Measurements from ENCODE around the gene ARHGEF3.

Gene ARHGEF3

GRCh38 chr3:56816061-56816460 lies 14.3 kb upstream of the ARHGEF3 start:
- no peaks in the 10 kb centered on the region for H3K36me3 ChIP-seq
- no peak overlapping the region for H3K27ac ChIP-seq
- H3K9ac ChIP-seq = no peak overlapping the region
- H4K20me1 ChIP-seq = no peaks in the 10 kb centered on the region
- peaks cover 8 to 48% (median 17%) of the 10 kb centered on the region in 10 experiments; a peak in 18 of 20 replicates for H3K4me1 ChIP-seq
- peaks cover 0 to 9% (median 0%) of the 10 kb centered on the region in 11 experiments; a peak in 1 of 22 replicates for H3K27me3 ChIP-seq
- no peak for TF ChIP-seq Cebpa-rat (IDR thresholded peaks at IDR 0.05)
- no peaks in the 10 kb centered on the region for H3K9me3 ChIP-seq (replicated peaks in 1 of 11)
- no peak overlapping the region for H3K4me3 ChIP-seq
- 0 out of 22 replicates have a peak overlapping the region, but pooled peaks of 1 of the 11 experiments have one; percentile 3 for H3K4me2 ChIP-seq

DNA sequence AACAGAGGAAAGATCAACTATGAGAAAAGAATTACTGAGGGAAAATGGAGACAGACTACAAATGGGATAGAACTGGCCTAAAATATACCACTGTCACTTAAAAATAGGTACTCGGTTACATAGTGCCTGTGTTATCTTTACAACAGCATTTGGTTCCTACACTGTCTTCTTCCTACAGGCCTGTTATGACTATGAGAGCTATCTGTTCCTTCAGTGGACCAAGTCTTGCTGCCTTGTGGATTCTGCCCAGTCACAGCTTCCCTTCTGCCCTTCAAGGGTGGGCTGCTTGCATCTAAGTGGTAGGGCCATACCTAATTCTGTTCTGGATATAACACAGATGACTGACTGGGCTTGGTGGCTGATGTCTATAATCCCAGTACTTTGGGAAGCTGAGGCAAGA lies 13.8 kb upstream of the ARHGEF3 start:
- H3K36me3 ChIP-seq = no peaks in the 10 kb centered on the region
- no peak overlapping the region for H3K9ac ChIP-seq
- peak overlapping the region in 1 of 11 experiments; percentile 3; a peak in 1 of 22 replicates for H3K4me2 ChIP-seq
- peaks cover 8 to 52% (median 17%) of the 10 kb centered on the region in 10 experiments; a peak in 18 of 20 replicates for H3K4me1 ChIP-seq
- no peaks in the 10 kb centered on the region for H3K9me3 ChIP-seq (replicated peaks in 1 of 11)
- H3K4me3 ChIP-seq = no peak overlapping the region
- no peak overlapping the region for H3K27ac ChIP-seq
- peaks cover 0 to 9% (median 0%) of the 10 kb centered on the region in 11 experiments; a peak in 1 of 22 replicates for H3K27me3 ChIP-seq
- TF ChIP-seq Cebpa-rat (IDR thresholded peaks at IDR 0.05) = no peak
- H4K20me1 ChIP-seq = no peaks in the 10 kb centered on the region

- Histone ChIP-seq H3K9me3 (replicated peaks in 1 of 11) (no peaks in the 10 kb centered on the region), H3K36me3 (no peaks in the 10 kb centered on the region), H3K27ac (no peak overlapping the region; a peak in 1 of 22 replicates), H3K27me3 (peaks cover 0 to 8% (median 0%) of the 10 kb centered on the region in 11 experiments; a peak in 1 of 22 replicates), H3K4me2 (peak overlapping the region; percentile 25 to 76 (median 52)), H3K4me1 (peaks cover 8 to 52% (median 17%) of the 10 kb centered on the region in 10 experiments; a peak in 18 of 20 replicates), H3K9ac (0 out of 22 replicates have a peak overlapping the region, but pooled peaks of 1 of the 11 experiments have one; percentile 14), H3K4me3 (no peak overlapping the region), H4K20me1 (no peaks in the 10 kb centered on the region)
- TF ChIP-seq Cebpa-rat (IDR thresholded peaks at IDR 0.05) = no peak
Observed at GRCh38 chr3:56813653-56813960, 11.9 kb upstream of the ARHGEF3 start.

- Histone ChIP-seq H3K9me3 (replicated peaks in 1 of 11) (no peaks in the 10 kb centered on the region), H3K4me3 (peak overlapping the region in 1 of 10 experiments; percentile 1; a peak in 1 of 20 replicates), H3K27me3 (0 out of 22 replicates have a peak, but pooled peaks cover 0 to 2% (median 0%) of the 10 kb centered on the region in 11 experiments), H3K27ac (peak overlapping the region in 1 of 11 experiments; percentile 10; a peak in 2 of 22 replicates), H3K9ac (0 out of 22 replicates have a peak overlapping the region, but pooled peaks of 1 of the 11 experiments have one; percentile 14), H3K4me1 (peaks cover 8 to 52% (median 17%) of the 10 kb centered on the region in 10 experiments; a peak in 18 of 20 replicates), H3K36me3 (no peaks in the 10 kb centered on the region), H4K20me1 (no peaks in the 10 kb centered on the region), H3K4me2 (peak overlapping the region; percentile 25 to 76 (median 52))
- no peak for TF ChIP-seq Cebpa-rat (IDR thresholded peaks at IDR 0.05)
Observed at GRCh38 chr3:56812754-56813652, 11.3 kb upstream of the ARHGEF3 start.

DNA sequence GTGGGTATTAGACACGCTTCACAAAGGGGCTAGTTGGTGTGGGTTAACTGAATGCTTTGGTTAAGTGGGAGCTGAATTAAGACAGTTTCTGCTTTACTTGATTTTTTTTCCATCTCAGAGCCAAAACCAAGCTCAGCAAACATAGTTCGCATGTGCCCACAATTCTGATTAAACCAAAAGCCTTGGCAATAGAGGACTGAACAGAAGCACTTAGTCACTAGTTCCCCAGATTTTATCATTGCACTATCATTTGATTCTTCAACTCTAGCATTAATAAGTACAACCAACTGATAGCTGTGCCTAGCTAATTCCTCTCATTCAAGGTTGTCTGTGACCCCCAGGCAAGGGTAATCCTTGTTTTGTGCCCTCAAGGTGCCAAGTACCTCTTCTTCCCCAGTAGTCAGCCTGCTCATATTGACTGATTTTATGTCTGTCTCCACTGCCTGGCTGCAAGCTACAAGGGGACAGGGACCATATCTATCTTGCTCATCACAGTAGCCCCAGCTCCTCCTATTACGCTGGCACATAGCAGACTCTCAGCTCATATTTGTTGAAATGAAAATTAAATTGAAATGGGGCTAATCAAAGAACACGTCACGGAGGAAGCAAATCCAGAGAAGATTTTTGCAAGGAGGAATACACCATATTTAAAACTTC lies 9.9 kb upstream of the ARHGEF3 start:
- H3K27me3 ChIP-seq = no peaks in the 10 kb centered on the region
- no peak overlapping the region for H3K27ac ChIP-seq
- H3K4me2 ChIP-seq = peak overlapping the region in 3 of 11 experiments; percentile 71 to 76 (median 73); a peak in 6 of 22 replicates
- H3K9me3 ChIP-seq (replicated peaks in 1 of 11) = no peaks in the 10 kb centered on the region
- H3K4me3 ChIP-seq = no peak overlapping the region
- H3K36me3 ChIP-seq = no peaks in the 10 kb centered on the region
- no peaks in the 10 kb centered on the region for H4K20me1 ChIP-seq
- H3K4me1 ChIP-seq = peaks cover 8 to 52% (median 17%) of the 10 kb centered on the region in 10 experiments; a peak in 18 of 20 replicates
- no peak for TF ChIP-seq Cebpa-rat (IDR thresholded peaks at IDR 0.05)
- H3K9ac ChIP-seq = no peak overlapping the region

DNA sequence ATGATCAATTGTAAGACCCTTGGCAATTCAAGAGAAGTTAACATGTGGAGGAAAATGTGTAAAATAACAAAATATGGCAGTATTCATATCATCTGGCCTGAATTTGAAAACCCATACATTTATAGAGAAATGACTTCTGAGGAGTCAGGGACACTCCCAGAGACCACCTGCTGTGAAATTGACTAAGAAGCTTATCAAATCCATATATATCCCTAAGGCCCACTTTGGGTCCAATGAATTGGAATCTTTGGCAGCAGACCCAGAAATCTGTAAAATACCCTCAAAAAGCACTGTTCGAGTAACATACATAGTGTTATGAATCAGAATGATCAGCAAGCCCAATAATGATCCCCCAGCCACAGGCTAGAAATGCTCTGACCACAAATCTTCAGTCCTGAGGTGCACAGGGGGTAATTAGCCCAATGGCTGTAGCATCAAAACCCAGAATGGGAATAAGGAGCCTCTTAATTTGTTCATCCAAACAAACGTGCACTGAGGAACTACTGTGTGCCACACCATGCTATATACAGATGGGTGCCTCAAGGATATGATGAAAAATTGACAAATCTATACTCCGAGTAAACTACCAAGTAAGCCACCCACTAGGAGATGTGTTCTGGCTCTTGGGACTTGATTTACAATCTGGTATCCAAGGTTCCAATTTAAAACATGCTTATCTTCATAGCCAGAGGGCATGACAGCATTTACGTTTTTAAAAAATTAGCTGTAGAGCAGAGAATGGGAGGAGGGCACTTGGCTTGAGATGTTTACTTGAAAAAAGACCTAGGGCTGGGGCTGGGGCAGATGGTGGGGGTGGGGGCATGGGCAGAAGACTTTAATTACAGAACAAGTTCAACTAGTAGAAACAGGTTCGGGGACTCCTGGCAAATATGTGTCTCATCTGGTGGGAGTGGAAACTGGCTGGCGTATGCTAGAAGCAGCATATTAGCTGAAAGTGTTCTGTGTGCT lies 9.1 kb upstream of the ARHGEF3 start:
- Histone ChIP-seq H3K4me3 (no peak overlapping the region), H4K20me1 (no peaks in the 10 kb centered on the region), H3K4me1 (peaks cover 8 to 50% (median 17%) of the 10 kb centered on the region in 10 experiments; a peak in 18 of 20 replicates), H3K9me3 (replicated peaks in 1 of 11) (no peaks in the 10 kb centered on the region), H3K27me3 (no peaks in the 10 kb centered on the region), H3K9ac (no peak overlapping the region), H3K27ac (no peak overlapping the region), H3K4me2 (peak overlapping the region in 3 of 11 experiments; percentile 71 to 76 (median 73); a peak in 5 of 22 replicates), H3K36me3 (no peaks in the 10 kb centered on the region)
- no peak for TF ChIP-seq Cebpa-rat (IDR thresholded peaks at IDR 0.05)

GRCh38 chr3:56806407-56806806 lies 4.7 kb upstream of the ARHGEF3 start:
- Histone ChIP-seq H3K4me1 (peaks cover 0 to 13% (median 8%) of the 10 kb centered on the region in 10 experiments; a peak in 14 of 20 replicates), H3K36me3 (no peaks in the 10 kb centered on the region), H3K4me3 (no peak overlapping the region), H3K9me3 (replicated peaks in 1 of 11) (no peaks in the 10 kb centered on the region), H3K27ac (no peak overlapping the region), H4K20me1 (peaks cover 0 to 3% (median 0%) of the 10 kb centered on the region in 11 experiments; a peak in 4 of 22 replicates), H3K4me2 (no peak overlapping the region), H3K27me3 (peaks cover 0 to 16% (median 13%) of the 10 kb centered on the region in 11 experiments; a peak in 18 of 22 replicates), H3K9ac (no peak overlapping the region)
- TF ChIP-seq Cebpa-rat (IDR thresholded peaks at IDR 0.05) = no peak

- Histone ChIP-seq H3K27ac (no peak overlapping the region), H3K9ac (no peak overlapping the region), H3K4me3 (no peak overlapping the region), H3K4me1 (peaks cover 9 to 38% (median 22%) of the 10 kb centered on the region in 10 experiments; a peak in 18 of 20 replicates), H4K20me1 (peaks cover 0 to 27% (median 0%) of the 10 kb centered on the region in 11 experiments; a peak in 7 of 22 replicates), H3K9me3 (replicated peaks in 1 of 11) (no peaks in the 10 kb centered on the region), H3K27me3 (peaks cover 0 to 30% (median 28%) of the 10 kb centered on the region in 11 experiments; a peak in 18 of 22 replicates), H3K36me3 (peaks cover 0 to 3% (median 0%) of the 10 kb centered on the region in 11 experiments; a peak in 1 of 22 replicates), H3K4me2 (peak overlapping the region; percentile 77 to 99 (median 92); a peak in 18 of 22 replicates)
- no peak for TF ChIP-seq Cebpa-rat (IDR thresholded peaks at IDR 0.05)
Observed at GRCh38 chr3:56802790-56803189, 1.0 kb upstream of the ARHGEF3 start.

All from BLaER1 treated with 17β-estradiol and CSF1 and Interleukin-3, amounts not matched to agents 10 nM and 100 nM (cell line).